GM19025 (cell line): ENCODE results near the gene GTPBP6.
"Not testable (repeated sequence)": the region's sequence is repeated elsewhere in the genome, so short reads cannot be mapped to it uniquely, and the experiment has no call there.

Experiments used
- ATAC-seq: cut with Tn5 transposase; IDR thresholded peaks from one replicate; pipeline ENCODE4 v1.9.1; 2021; ENCODE audit warnings: mild to moderate bottlenecking, low read depth, moderate library complexity; ENCODE audit not compliant: unreplicated experiment

The GTPBP6 gene

DNA sequence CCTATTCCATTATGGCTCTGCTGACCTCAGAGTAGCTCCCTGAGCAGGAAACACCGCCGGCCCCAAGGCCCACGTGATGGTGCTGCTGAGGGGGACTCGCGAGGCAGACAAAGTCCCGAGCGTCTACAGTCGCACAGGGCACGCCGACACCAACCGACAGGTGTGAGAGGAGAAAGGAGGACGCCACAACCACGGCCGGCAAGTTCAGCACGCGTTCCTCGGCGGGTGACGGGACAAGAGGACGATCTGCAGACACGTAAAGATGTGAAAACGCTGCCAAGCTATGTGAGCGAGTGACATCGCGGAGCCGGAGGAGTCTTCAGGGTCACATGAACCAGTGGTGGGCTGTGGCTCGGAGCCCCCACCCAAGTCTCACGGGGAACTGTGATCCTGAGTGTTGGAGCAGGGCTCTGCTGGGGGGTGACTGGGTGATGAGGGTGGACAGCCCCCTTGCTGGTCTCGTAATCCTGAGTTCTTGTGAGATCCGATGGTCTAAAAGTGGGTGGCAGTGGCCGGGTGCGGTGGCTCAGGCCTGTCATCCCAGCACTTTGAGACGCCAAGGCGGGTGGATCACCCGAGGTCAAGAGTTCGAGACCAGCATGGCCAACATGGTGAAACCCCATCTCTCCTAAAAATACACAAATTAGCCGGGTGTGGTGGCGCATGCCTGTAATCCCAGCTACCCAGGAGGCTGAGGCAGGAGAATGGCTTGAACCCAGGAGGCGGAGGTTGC is 34.2 kb upstream of the GTPBP6 start:
- ATAC-seq = no peak

DNA sequence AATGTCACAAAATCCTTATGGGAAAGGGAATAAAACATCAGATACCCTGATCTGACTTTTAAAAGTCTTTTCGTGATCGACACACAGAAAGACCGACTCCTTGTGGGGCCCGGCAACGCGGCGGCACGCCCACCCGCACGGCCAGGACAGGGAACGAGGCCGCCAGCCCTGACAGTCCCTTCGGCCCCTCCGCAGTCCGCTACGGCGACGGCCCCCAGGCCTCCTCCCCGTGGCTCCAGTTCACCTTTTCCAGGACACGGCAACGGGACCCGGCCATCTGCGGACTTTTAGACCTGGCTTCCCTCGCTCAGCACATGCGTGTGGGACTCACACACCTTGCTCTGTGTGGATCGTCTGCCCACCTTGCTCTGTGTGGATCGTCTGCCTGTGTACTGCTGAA is 33.6 kb upstream of the GTPBP6 start:
- no peak for ATAC-seq

GRCh38 chrX:351736-352135 is 33.1 kb upstream of the GTPBP6 start:
- ATAC-seq = no peak

GRCh38 chrX:351324-351641 is 32.7 kb upstream of the GTPBP6 start:
- ATAC-seq = not testable (repeated sequence)

DNA sequence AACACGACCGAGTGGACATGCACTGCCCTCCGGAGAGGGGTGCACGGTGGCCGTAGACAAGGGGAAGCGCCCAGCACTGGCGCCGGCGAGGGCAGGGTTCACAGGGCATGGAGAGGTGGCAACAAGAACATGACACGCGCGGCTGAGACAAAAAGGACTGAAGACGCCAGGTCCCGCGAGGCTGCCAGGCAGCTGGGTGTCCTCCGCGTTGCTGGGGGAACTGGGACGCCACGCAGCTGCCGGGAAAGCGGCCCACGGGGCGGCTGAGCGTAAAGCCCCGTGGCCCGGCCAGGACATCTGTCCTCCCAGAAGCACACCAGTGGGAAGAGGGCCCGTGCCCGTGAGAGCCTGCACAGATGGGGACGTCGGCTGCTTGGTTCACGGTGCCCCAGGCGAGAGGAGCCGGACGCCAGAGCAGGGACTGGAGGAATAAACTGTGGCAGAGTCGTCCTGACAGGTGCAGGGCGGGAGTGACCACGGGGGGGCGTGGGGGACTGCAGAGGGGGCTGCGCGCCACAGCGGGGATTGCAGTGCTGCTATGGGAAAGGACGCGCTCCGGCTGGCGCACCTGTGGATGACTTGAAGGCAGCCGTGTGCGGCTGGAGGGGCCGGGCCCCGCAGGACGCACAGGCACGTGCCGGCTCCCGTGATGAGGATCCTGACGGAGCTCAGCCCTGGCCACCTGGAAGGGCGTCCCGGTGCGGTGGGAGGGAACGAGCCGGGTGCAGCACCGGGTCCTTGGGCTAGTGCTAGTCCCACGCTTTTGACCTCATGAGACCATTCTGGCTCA is 32.1 kb upstream of the GTPBP6 start:
- no peak for ATAC-seq

GRCh38 chrX:350148-350533 is 31.5 kb upstream of the GTPBP6 start:
- no peak for ATAC-seq

DNA sequence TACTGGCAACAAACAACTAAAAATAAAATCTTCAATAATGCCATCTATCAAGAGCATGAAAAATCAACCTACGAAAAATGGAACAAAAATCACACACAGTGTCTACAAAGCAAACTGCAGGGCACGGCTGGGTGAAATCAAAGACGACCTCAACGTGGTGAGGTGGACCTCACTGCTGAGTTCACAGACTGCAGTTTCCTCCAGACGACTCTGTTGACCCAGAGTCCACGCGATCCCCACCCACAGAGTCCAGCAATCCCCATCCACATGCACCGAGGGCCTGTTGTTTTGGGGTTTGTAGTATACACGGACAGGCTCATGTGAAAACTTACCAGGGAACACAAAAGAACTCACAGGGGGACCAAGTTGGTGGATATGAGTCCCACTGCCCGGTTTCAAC is 31.1 kb upstream of the GTPBP6 start:
- no peak for ATAC-seq

GRCh38 chrX:349196-349595 is 30.6 kb upstream of the GTPBP6 start:
- ATAC-seq = no peak

- ATAC-seq = no peak
These were observed 30.0 kb upstream of the GTPBP6 start for GRCh38 chrX:348461-349117.

DNA sequence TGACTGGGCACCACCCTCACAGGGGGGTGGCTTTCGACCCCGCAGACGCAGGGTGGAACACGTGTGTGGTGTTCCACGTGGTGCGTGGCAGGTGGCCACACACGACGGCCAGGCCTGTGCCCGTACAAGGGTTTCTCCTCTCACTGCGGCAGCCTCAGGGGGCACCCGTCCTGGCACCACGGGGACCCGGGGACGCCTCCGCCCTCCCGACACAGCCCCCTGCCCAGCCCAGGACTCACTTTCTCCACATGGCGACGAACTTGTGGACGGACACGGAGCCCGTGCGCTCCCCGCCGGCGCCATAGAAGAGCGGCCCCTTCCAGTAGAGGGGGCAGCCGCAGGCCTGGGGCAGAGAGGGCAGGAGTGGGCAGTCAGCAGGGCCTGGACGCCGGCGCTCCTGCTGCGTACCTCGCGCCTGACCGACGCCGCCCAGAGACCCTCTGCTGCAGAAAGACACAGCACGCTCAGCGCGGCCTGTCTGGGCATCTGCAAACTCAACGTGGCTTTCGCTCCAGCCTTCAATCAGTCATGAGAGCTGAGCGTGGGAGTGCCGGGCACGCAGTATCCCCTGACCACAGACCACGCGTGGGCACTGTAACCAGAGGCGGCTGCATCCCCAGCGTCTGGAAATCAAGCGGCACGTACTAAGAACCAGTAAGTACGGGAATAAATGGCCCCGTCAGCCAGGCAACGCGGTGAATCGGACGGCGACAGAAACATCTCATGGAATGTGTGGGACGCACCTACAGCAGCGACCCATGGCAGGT is 28.9 kb upstream of the GTPBP6 start:
- no peak for ATAC-seq

- no peak for ATAC-seq
These were observed 27.6 kb upstream of the GTPBP6 start for GRCh38 chrX:346034-346813.

GRCh38 chrX:345020-345925 is 26.7 kb upstream of the GTPBP6 start:
- no peak for ATAC-seq

- ATAC-seq = no peak
These were observed 25.8 kb upstream of the GTPBP6 start for GRCh38 chrX:344371-344901.

DNA sequence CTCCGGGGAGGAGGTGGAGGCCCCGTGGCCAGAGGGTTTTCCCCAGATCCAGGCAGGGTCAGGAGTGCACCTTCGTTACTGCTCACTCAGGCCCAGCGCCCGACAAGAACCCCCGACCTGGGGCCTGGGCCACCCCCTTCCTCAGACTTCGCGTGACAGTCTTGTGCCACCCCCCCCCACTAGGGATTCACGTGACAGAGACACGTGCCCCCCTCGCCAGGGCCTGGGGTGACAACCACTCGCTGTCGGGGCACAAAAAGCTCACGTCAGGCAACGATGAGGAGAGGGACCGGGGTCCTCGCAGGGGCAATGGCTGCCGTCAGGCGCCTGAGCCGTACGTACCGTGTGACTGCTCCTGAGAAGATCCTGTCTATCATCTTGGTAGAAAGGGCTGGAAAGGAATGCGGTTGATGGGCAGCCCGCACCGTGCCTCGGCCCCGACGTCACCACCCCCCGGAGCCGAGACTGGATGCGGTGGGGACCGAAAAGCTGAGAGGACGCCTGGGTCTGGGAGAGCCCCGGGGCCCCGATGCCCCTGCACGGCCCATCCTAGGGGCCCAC is 23.0 kb upstream of the GTPBP6 start:
- ATAC-seq = no peak

- no peak for ATAC-seq
These were observed 22.2 kb upstream of the GTPBP6 start for GRCh38 chrX:340641-341423.

DNA sequence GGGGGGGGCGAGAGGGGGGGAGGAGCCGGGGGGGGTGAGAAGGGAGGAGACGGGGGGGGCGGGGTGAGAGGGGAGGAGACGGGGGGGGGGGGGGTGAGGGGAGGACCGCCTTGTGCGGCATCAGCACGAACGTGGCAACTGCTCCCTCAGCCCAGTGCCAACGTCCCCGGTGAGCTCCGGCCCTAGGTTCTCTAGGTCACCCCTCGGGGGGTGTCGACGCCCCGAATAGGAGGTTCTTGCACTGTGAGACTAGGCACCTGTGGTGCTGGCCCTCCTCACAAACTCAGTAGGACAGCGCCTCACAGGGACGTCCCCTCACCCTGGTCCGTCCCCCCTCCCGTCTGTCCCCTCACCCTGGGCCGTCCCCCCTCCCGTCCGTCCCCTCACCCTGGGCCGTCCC is 21.5 kb upstream of the GTPBP6 start:
- ATAC-seq = no peak

DNA sequence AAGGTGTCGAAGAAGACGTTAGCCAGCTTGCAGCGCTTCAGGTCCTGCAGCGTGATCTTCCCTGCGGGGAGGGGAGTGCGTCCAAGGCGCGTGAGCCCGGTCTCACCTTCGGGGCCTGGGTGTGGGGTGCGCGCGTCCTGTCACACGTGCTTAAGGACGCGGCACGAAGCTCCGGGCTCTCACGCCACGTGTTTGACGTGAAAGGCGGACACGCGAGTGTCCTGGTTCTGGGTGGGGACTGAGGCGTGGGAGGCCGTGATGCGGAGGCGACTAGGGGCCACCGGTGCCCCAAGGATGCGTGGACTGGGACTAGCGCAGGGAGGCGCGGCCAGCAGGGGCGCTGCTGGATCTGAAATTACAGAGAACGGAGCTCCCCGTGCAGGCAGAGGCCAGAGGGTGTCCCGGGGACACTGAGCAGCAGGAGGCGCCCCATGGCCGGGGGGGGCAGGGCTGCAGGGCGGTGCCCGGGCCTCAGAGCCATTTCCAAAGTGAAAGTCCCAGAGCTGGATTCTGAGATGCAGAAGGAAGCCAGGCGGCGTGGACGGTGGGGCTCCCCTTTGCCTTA is 20.3 kb upstream of the GTPBP6 start:
- ATAC-seq = no peak
